GM18873 (cell line): Measurements from ENCODE around the gene MICOS13.

Experiments used
- ATAC-seq: cut with Tn5 transposase; IDR thresholded peaks from one replicate; pipeline ENCODE4 v1.9.1; 2021; ENCODE audit warnings: mild to moderate bottlenecking, moderate library complexity, moderate number of reproducible peaks; ENCODE audit not compliant: unreplicated experiment, low FRiP score

MICOS13 gene

GRCh38 chr19:5635427-5635826 is 44.9 kb downstream of the MICOS13 start:
- no peak for ATAC-seq

DNA sequence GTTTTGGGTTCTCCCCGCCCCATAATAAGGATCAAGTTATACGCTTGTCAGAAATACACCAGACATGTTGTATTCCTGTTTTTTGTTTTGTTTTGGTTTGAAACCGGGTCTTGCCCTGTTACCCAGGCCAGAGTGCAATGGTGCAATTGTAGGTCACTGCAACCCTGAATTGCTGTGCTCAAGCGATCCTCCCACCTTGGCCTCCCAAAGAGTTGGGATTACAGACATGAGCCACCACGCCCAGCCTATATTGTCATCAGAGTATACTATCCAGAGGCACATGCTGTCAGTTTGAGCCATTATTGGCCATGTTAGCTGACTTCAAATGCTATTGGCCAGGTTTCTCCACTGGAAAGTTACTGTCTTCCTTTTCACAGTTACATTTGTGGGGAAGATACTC is 47.7 kb downstream of the MICOS13 start:
- ATAC-seq: no peak

GRCh38 chr19:5632241-5632612 is 48.1 kb downstream of the MICOS13 start:
- no peak for ATAC-seq

DNA sequence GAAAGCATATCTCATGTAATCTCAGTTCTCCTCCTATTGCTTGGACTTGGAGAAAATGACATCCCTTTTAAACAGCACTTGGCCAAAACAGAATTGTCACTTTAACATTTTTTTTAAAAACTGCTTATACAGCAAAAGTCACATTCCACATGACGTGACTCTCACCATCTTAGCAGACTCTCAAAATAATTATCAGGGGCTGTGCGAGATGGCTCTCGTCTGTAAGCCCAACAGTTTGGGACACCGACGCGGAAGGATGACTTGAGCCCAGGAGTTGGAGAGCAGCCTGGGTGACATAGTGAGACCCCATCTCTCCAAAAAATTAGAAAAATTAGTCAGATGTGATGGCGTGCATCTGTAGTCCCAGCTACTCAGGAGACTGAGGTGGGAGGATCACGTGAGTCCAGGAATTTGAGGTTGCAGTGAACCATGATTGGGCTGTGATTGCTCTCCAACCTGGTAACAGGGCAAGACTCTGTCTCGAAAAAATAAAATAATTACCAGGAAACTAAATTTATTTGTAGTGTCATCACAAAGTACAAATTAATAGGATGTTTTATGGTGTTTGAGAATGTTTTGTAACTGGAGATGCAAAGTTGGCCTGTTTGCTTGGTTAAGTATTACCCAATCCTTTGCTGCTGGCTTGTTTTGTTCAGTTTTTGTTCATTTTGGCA is 48.6 kb downstream of the MICOS13 start:
- no peak for ATAC-seq

GRCh38 chr19:5628919-5629481 is 51.3 kb downstream of the MICOS13 start:
- ATAC-seq: no peak

GRCh38 chr19:5628461-5628860 is 51.9 kb downstream of the MICOS13 start:
- ATAC-seq: no peak
